Stimulated activated naive B cell treated with anti-CD40 and anti-IgM and Interleukin-4, amounts not matched to agents 10 μg/mL and 1 μg/mL and 100 μg/mL, for 72 hours (primary cell): ENCODE measurements around the gene ZSCAN5B.
"Not testable (repeated sequence)": the region's sequence is repeated elsewhere in the genome, so short reads cannot be mapped to it uniquely, and the experiment has no call there.

ENCODE experiments used
- ATAC-seq, 2 donors: fragments of 150-1000 bp; cut with Tn5 transposase; replicated peaks; 2 replicates each; pipeline ENCODE4 v1.10.0; 2021; ENCODE audit warnings: moderate library complexity in 1 of 2
- DNase-seq: peaks from one replicate; pipeline ENCODE4 v3.0.0; 2021
- H3K27ac Mint-ChIP-seq: one replicate; pipeline ENCODE4 v1.8.0; 2022; ENCODE audit warnings: mild to moderate bottlenecking, mixed read lengths
- H3K27me3 Mint-ChIP-seq, 2 donors: one replicate each; pipeline ENCODE4 v1.8.0; 2022; ENCODE audit warnings: mixed read lengths in 2 of 2
- H3K36me3 Mint-ChIP-seq, 2 donors: one replicate each; pipeline ENCODE4 v1.8.0; 2022; ENCODE audit warnings: mixed read lengths in 2 of 2, mild to moderate bottlenecking in 1 of 2
- H3K4me1 Mint-ChIP-seq, 2 donors: one replicate each; pipeline ENCODE4 v1.8.0; 2022; ENCODE audit warnings: mixed read lengths in 2 of 2, mild to moderate bottlenecking in 1 of 2
- H3K4me3 Mint-ChIP-seq, 2 donors: one replicate each; pipeline ENCODE4 v1.8.0; 2022; ENCODE audit warnings: mild to moderate bottlenecking in 2 of 2, mixed read lengths in 2 of 2, moderate library complexity in 1 of 2
- H3K9me3 Mint-ChIP-seq, 2 donors: one replicate each; pipeline ENCODE4 v1.8.0; 2022; ENCODE audit warnings: mixed read lengths in 2 of 2, mild to moderate bottlenecking in 1 of 2

ZSCAN5B gene

DNA sequence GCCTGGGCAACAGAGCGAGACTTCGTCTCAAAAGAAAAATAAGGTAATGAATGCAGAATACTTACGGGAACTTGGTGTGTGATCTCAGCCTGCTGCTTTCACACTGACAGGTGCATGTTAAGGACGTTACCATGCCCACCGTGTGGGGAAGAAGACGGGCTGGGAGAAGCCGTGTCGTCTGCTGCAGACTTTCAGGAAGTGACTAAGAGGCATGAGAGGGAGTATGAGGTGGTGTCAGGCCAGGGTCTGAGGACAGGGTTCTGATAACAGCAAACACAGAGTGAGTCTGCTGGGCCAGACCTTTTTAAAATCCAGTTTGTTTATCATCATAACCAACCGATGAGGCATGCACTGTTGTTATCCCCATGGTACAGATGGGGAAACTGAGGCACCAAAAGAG is 35.3 kb downstream of the ZSCAN5B start:
- Mint-ChIP-seq H3K4me1 (peaks cover 9 to 15% of the 10 kb centered on the region in 2 donors), H3K27ac (peak overlapping the region; percentile 42), H3K4me3 (no peak overlapping the region), H3K9me3 (peaks cover 6% of the 10 kb centered on the region in 2 donors), H3K36me3 (peaks cover 24 to 49% of the 10 kb centered on the region in 2 donors), H3K27me3 (peaks cover 4 to 16% of the 10 kb centered on the region in 2 donors)
- ATAC-seq = peak; percentile 76 to 82
- no peak for DNase-seq

DNA sequence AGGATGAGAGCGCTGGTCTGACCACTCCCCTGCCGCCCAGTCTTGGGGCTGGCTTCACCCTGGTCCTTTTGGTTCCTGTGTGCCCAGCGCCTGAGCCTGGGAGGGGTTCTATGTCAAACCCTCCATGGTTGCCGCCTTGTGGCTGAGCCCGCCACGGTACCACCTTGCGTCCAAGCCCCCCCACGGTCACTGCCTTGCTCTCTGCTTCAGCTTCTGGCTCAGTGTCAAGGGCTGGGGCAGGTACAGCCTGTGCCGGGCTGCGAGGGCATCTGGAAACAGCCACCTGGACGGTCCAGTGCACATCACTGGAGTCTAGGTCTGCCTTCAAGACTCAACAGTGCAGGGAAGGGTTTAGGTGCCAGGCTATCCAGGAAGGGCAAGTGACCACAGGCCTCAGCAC is 36.0 kb downstream of the ZSCAN5B start:
- Mint-ChIP-seq H3K27ac (no peak overlapping the region), H3K4me3 (no peak overlapping the region), H3K27me3 (peaks cover 4 to 16% of the 10 kb centered on the region in 2 donors), H3K36me3 (peaks cover 24 to 53% of the 10 kb centered on the region in 2 donors), H3K4me1 (peaks cover 9 to 15% of the 10 kb centered on the region in 2 donors), H3K9me3 (peaks cover 6% of the 10 kb centered on the region in 2 donors)
- ATAC-seq (no peak), DNase-seq (no peak)

DNA sequence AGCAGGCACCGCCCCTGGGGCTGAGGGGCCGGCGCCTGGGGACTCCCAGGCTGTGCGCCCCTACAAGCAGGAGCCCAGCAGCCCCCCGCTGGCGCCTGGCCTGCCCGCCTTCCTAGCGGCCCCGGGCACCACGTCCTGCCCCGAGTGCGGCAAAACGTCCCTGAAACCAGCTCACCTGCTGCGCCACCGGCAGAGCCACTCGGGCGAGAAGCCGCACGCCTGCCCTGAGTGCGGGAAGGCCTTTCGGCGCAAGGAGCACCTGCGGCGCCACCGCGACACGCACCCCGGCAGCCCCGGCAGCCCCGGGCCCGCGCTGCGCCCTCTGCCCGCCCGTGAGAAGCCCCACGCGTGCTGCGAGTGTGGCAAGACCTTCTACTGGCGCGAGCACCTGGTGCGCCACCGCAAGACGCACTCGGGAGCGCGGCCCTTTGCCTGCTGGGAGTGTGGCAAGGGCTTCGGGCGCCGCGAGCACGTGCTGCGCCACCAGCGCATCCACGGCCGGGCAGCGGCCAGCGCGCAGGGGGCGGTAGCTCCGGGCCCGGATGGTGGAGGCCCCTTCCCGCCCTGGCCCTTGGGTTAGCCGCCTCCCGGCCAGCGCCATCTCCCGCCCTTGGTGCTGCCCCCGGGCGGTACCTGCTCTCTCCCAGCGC is 37.8 kb downstream of the ZSCAN5B start:
- Mint-ChIP-seq H3K4me3 (no peak overlapping the region), H3K36me3 (peaks cover 22 to 70% of the 10 kb centered on the region in 2 donors), H3K9me3 (peaks cover 6% of the 10 kb centered on the region in 2 donors), H3K4me1 (peaks cover 9 to 19% of the 10 kb centered on the region in 2 donors), H3K27ac (no peak overlapping the region), H3K27me3 (peaks cover under 1 to 8% of the 10 kb centered on the region in 2 donors)
- DNase-seq (no peak), ATAC-seq (no peak)

DNA sequence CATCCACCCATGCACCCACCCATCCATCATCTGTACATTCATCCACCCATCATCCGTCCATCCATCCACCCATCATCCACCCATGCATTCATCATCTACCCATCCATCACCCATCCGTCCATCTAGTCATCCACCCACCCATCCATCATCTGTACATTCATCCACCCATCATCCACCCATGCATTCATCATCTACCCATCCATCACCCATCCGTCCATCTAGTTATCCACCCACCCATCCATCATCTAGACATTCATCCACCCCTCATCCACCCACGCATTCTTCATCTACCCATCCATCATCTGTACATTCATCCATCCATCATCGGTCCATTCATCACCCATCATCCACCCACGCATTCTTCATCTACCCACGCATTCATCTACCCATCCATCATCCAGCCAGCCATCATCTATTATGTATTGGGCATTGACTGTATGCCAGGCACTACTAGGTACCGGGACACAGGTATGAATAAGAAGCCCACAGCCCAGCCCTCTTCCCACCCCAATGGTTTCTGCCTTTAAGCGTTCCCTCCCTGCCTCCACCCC is 38.5 kb downstream of the ZSCAN5B start:
- H3K27ac Mint-ChIP-seq = no peak overlapping the region

DNA sequence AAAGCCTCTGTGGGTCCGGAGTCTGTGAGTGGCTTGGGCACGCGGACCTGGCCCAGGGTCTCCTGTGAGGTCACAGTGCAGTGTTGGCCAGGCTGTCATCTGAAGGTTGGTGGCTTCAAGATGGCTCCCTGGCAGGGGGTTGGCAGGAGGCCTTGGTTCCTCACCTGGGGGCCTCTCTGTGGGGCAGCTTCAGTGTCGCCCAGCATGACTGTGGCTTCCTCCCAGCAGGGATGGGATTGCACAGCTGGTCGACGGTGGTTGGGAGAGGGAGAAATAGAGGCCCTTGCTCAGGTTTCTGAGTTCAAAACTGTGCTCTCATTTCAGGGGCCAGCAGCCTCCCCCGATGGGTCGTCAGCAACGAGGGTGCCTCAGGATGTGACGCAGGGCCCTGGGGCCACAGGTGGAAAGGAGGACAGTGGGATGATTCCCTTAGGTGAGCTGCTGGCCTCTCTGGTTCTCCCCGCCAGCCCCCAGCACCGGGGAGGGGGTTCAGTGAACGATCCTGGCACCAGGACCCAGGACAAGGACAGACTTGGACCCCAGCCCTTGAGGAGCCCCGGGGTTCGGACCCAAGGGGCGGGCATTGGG is 39.3 kb downstream of the ZSCAN5B start:
- no peak for ATAC-seq
- no peaks in the 10 kb centered on the region for H3K27me3 Mint-ChIP-seq
- DNase-seq = no peak
- H3K4me3 Mint-ChIP-seq = no peak overlapping the region
- H3K27ac Mint-ChIP-seq = no peak overlapping the region
- peaks cover 25 to 79% of the 10 kb centered on the region in 2 donors for H3K36me3 Mint-ChIP-seq
- H3K9me3 Mint-ChIP-seq = peaks cover 6% of the 10 kb centered on the region in 2 donors
- peaks cover 12 to 18% of the 10 kb centered on the region in 2 donors for H3K4me1 Mint-ChIP-seq

More for the DNA sequence above, 38.5 kb downstream of the ZSCAN5B start:
- peaks cover 6% of the 10 kb centered on the region in 2 donors for H3K9me3 Mint-ChIP-seq
- no peak overlapping the region for H3K4me3 Mint-ChIP-seq
- peaks cover 22 to 73% of the 10 kb centered on the region in 2 donors for H3K36me3 Mint-ChIP-seq
- DNase-seq (no peak), ATAC-seq (no peak)
- H3K27me3 Mint-ChIP-seq = peaks cover 0 to 2% of the 10 kb centered on the region in 2 donors
- H3K4me1 Mint-ChIP-seq = peaks cover 9 to 17% of the 10 kb centered on the region in 2 donors

DNA sequence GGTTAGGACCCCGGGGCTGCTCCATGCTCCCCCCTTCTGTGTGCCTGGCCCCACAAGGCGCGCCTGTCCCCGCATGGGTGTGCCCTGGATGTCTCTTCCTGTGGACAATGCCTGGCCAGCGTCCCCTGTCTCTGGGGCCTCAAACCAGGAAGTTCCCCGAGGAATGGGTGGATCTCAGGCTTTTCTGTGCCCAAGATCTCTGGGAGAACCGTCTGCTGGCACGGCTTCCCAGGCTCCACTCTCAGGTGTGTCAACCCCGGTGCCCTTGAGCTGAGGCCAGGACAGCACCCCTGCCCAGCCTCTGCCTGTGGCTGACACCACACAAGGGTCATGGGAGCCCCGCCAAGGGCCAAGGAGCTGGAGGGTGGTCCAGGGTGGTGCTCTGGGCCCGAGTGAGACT is 40.8 kb downstream of the ZSCAN5B start:
- Mint-ChIP-seq H3K27me3 (no peaks in the 10 kb centered on the region), H3K4me1 (peaks cover 9 to 10% of the 10 kb centered on the region in 2 donors), H3K4me3 (no peak overlapping the region), H3K36me3 (peaks cover 24 to 70% of the 10 kb centered on the region in 2 donors), H3K9me3 (peaks cover 6% of the 10 kb centered on the region in 2 donors), H3K27ac (no peak overlapping the region)
- DNase-seq (no peak), ATAC-seq (no peak)

DNA sequence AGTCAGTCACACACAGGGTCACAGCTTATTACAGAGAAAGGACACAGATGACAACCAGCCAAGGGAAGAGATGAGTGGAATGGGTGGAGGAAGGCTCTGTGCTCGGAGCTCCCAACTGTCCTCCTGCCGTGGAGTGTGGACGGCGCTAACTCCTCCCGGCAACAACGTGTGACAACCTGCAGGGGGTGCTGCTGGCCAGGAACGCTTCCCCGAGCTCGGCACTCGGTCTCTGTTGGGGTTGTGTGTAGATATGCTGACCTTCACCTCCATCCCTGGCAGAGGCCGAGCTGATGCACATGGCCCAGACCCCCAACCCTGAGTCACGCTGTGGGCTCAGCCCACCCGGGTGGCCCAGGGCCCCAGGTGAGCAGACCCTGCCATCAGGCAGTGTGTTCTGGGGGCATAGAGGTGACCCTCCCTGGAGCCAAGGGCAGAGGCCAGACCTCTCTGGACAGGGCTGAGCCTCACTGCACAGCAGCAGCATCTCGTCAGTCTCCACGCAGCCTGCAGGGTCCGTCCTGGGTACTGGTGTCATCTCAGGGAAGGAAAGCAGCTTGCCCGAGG is 42.4 kb downstream of the ZSCAN5B start:
- Mint-ChIP-seq H3K27ac (no peak overlapping the region), H3K36me3 (peaks cover 22 to 63% of the 10 kb centered on the region in 2 donors), H3K27me3 (no peaks in the 10 kb centered on the region), H3K4me3 (no peak overlapping the region), H3K9me3 (peaks cover 6% of the 10 kb centered on the region in 2 donors), H3K4me1 (peaks cover 10 to 11% of the 10 kb centered on the region in 2 donors)
- DNase-seq (no peak), ATAC-seq (peak in 1 of 2 donors; percentile 25)

DNA sequence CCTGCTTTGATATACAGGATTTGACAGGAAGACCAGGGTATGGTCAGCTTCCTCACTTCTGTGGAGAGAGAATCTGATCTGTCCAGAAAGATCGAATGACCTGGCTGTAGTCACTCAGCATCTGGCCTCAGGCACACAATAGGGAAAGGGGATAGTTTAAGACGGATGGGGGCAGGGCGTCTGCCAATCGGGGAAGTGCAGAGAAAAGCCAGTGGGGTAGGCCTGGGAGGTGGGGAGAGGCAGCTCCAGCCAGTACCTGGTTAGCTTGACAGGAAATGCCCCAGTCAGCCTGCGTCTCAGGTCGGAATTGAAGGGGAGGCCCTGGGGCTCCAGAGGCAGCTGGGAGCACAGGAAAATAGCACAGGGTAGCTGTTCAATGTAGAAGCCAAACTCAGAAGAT is 44.1 kb downstream of the ZSCAN5B start:
- Mint-ChIP-seq H3K27ac (no peak overlapping the region), H3K4me1 (peaks cover 8 to 10% of the 10 kb centered on the region in 2 donors), H3K4me3 (no peak overlapping the region), H3K36me3 (peaks cover 22 to 65% of the 10 kb centered on the region in 2 donors), H3K9me3 (peaks cover 0 to 2% of the 10 kb centered on the region in 2 donors), H3K27me3 (no peaks in the 10 kb centered on the region)
- no peak for DNase-seq
- ATAC-seq = no peak

DNA sequence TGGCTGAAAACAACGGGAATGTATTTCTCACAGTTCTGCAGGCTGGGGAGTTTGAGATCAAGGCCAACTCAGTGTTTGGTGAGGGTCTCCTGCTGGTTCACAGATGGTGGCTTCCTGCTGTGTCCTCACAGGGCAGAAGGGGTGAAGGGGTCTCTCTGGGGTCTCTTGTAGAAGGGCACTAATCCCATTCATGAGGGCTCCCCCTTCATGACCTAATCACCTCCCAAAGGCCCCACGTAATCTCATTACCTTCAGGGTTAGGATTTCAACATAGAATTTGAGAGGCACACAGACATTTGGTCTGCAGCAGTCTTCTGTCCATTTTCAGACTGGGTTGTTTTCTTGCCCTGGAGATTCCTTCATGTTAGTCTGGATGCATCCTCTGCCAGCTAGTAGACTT is 44.9 kb downstream of the ZSCAN5B start:
- H3K27ac Mint-ChIP-seq = no peak overlapping the region
- DNase-seq = no peak
- peaks cover 23 to 65% of the 10 kb centered on the region in 2 donors for H3K36me3 Mint-ChIP-seq
- no peak overlapping the region for H3K4me3 Mint-ChIP-seq
- no peaks in the 10 kb centered on the region for H3K27me3 Mint-ChIP-seq
- ATAC-seq = no peak
- peaks cover 8 to 10% of the 10 kb centered on the region in 2 donors for H3K4me1 Mint-ChIP-seq
- peaks cover 0 to 2% of the 10 kb centered on the region in 2 donors for H3K9me3 Mint-ChIP-seq

DNA sequence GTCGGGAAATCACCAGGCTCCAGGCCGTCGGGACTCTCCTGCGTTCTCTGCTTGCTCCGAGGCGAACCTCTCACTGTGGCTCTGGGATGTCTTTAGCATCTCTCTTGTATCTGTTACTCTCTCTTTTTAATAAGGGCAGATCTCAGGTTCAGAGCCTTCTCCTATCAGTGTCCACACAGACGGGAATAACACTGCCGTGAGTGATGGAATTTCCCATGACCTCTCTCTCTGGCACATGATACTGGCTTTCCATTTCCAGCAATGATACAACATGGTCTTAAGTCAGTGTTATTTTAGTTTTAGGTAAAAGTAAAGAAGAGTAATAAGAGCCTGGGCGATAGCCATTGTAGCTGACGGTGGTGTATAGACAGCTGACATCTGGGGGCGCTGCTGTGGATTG is 47.2 kb downstream of the ZSCAN5B start:
- Mint-ChIP-seq H3K4me1 (peaks cover 8 to 10% of the 10 kb centered on the region in 2 donors), H3K4me3 (no peak overlapping the region), H3K27me3 (no peaks in the 10 kb centered on the region), H3K9me3 (peaks cover 0 to 2% of the 10 kb centered on the region in 2 donors), H3K36me3 (peaks cover 31 to 52% of the 10 kb centered on the region in 2 donors), H3K27ac (peak overlapping the region; percentile 20)
- ATAC-seq = no peak
- no peak for DNase-seq

DNA sequence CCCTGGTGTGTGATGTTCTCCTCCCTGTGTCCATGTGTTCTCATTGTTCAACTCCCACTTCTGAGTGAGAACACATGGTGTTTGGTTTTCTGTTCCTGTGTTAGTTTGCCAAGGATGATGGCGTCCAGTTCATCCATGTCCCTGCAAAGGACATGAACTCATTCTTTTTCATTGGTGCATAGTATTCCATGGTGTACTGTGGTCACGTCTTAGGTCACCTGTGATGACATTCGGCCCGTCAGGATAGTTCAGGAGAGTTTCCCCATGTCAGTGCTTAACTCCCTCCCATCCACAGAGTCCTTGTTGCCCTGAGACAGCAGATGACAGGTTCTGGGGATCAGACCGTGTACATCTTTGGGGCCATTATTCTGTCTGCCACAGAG is 47.9 kb downstream of the ZSCAN5B start:
- peaks cover 9% of the 10 kb centered on the region in 2 donors for H3K4me1 Mint-ChIP-seq
- H3K27me3 Mint-ChIP-seq = no peaks in the 10 kb centered on the region
- DNase-seq (no peak), ATAC-seq (no peak)
- no peak overlapping the region for H3K4me3 Mint-ChIP-seq
- peaks cover 0 to 2% of the 10 kb centered on the region in 2 donors for H3K9me3 Mint-ChIP-seq
- peaks cover 31 to 45% of the 10 kb centered on the region in 2 donors for H3K36me3 Mint-ChIP-seq
- H3K27ac Mint-ChIP-seq = no peak overlapping the region

DNA sequence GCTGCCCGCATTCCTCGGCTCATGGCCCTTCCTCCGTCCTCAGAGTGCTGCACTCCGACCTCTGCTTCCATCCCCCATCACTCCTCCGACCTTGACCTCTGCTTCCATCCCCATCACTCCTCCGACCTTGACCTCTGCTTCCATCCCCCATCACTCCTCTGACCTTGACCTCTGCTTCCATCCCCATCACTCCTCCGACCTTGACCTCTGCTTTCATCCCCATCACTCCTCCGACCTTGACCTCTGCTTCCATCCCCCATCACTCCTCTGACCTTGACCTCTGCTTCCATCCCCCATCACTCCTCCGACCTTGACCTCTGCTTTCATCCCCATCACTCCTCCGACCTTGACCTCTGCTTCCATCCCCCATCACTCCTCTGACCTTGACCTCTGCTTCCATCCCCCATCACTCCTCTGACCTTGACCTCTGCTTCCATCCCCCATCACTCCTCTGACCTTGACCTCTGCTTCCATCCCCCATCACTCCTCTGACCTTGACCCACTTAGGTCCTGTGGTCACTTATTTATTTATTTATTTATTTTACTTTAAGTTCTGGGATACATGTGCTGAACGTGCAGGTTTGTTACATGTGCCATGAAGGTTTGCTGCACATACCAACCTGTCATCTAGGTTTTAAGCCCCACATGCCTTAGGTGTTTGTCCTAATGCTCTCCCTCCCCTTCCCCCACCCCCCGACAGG is 48.5 kb downstream of the ZSCAN5B start:
- peaks cover 12 to 14% of the 10 kb centered on the region in 2 donors for H3K4me1 Mint-ChIP-seq

DNA sequence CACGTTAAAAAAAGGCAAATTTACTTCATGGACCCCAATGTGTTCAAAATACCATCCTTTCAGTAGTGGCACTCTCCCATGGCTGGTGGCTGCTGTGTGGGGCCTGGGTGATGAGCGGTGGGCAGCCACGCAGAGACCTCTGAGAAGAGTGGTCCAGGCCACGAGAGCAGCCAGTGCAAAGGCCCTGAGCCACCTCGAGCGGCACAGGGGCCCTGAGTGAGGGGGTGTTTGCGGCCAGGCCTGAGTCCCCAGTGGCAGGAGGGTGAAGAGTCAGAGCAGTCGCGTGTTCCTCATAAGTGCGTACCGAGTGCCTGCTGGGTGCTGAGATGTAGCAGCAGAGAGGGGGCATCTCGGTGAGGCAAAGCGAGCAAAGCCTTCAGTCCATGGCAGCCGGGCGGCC is 49.5 kb downstream of the ZSCAN5B start:
- Mint-ChIP-seq H3K4me3 (no peak overlapping the region), H3K27ac (no peak overlapping the region), H3K36me3 (peaks cover 28 to 40% of the 10 kb centered on the region in 2 donors), H3K27me3 (no peaks in the 10 kb centered on the region), H3K4me1 (peaks cover 12 to 18% of the 10 kb centered on the region in 2 donors), H3K9me3 (peaks cover 0 to 2% of the 10 kb centered on the region in 2 donors)
- no peak for ATAC-seq
- no peak for DNase-seq

More for the DNA sequence above, 48.5 kb downstream of the ZSCAN5B start:
- not testable (repeated sequence) for H3K4me3 Mint-ChIP-seq, H3K27me3 Mint-ChIP-seq, H3K9me3 Mint-ChIP-seq, H3K27ac Mint-ChIP-seq, ATAC-seq, DNase-seq
- peaks cover 31 to 44% of the 10 kb centered on the region in 2 donors for H3K36me3 Mint-ChIP-seq

DNA sequence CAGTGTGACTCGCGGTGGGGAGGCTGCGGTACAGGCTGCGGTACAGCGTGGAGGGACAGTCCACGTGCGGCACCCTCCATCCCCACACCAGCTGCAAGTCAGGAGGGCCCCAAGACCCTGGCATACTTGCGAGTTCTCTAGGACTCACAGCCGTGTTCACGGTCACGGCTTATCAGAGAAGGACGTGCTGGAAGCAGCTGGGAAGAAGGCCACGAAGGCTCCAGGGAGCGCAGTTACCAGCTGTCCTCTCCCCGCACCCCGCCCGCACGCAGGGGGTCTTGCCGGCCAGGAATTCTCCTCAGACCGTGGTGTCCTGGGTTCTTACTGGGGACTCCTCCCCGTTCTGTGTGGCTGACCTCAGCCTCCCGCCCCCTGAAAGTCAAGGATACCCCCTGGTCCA is 50.3 kb downstream of the ZSCAN5B start:
- no peak overlapping the region for H3K4me3 Mint-ChIP-seq
- ATAC-seq (no peak), DNase-seq (no peak)

More for the DNA sequence above, 50.3 kb downstream of the ZSCAN5B start:
- H3K27ac Mint-ChIP-seq = no peak overlapping the region
- H3K27me3 Mint-ChIP-seq = no peaks in the 10 kb centered on the region
- peaks cover 15 to 22% of the 10 kb centered on the region in 2 donors for H3K4me1 Mint-ChIP-seq
- H3K36me3 Mint-ChIP-seq = peaks cover 30 to 43% of the 10 kb centered on the region in 2 donors
- H3K9me3 Mint-ChIP-seq = peaks cover 0 to 2% of the 10 kb centered on the region in 2 donors
